Measurements from ENCODE around the gene ARHGEF16.

Gene ARHGEF16

GRCh38 chr1:3491291-3492246, 37.1 kb downstream of the ARHGEF16 start (continued):
- TF ChIP-seq KLF1 (tag by site-specific recombination; IDR thresholded peaks at IDR 0.05) (peak; percentile 48), KLF8 (tag by site-specific recombination; IDR thresholded peaks at IDR 0.05) (peak; percentile 68), SCRT1 (tag by site-specific recombination; IDR thresholded peaks at IDR 0.05; ENCODE audit: borderline replicate concordance) (0 out of 2 replicates have a peak, but pooled peaks have one; percentile 22), ATF2 (tag by site-specific recombination; IDR thresholded peaks at IDR 0.05; ENCODE audit: low read depth) (no peak), SP2 (tag by site-specific recombination; IDR thresholded peaks at IDR 0.05) (peak; percentile 38; the same call in 1 of the 2 replicates), EGR2 (tag by site-specific recombination; IDR thresholded peaks at IDR 0.05; ENCODE audit: low read depth) (no peak), KLF17 (tag by site-specific recombination; IDR thresholded peaks at IDR 0.05) (peak; percentile 42; the same call in 1 of the 2 replicates), KLF9 (tag by site-specific recombination; IDR thresholded peaks at IDR 0.05; ENCODE audit: low read depth) (peak; percentile 89), SP3 (tag by site-specific recombination; IDR thresholded peaks at IDR 0.05) (peak; percentile 62), KLF16 (tag by site-specific recombination; IDR thresholded peaks at IDR 0.05) (0 out of 2 replicates have a peak, but pooled peaks have one; percentile 40), SCRT2 (tag by site-specific recombination; IDR thresholded peaks at IDR 0.05) (peak; percentile 65), SALL2 (tag by site-specific recombination; IDR thresholded peaks at IDR 0.05; ENCODE audit: borderline replicate concordance) (no peak), ZSCAN18 (tag by site-specific recombination; IDR thresholded peaks at IDR 0.05) (no peak), ZNF18 (tag by site-specific recombination; IDR thresholded peaks at IDR 0.05) (no peak), TRIM28 (IDR thresholded peaks at IDR 0.05; ENCODE audit: borderline replicate concordance, low read length) (no peak), ZNF335 (tag by site-specific recombination; conservative IDR thresholded peaks at IDR 0.05) (peak; percentile 84)
- TF ChIP-seq, protein P1, sequence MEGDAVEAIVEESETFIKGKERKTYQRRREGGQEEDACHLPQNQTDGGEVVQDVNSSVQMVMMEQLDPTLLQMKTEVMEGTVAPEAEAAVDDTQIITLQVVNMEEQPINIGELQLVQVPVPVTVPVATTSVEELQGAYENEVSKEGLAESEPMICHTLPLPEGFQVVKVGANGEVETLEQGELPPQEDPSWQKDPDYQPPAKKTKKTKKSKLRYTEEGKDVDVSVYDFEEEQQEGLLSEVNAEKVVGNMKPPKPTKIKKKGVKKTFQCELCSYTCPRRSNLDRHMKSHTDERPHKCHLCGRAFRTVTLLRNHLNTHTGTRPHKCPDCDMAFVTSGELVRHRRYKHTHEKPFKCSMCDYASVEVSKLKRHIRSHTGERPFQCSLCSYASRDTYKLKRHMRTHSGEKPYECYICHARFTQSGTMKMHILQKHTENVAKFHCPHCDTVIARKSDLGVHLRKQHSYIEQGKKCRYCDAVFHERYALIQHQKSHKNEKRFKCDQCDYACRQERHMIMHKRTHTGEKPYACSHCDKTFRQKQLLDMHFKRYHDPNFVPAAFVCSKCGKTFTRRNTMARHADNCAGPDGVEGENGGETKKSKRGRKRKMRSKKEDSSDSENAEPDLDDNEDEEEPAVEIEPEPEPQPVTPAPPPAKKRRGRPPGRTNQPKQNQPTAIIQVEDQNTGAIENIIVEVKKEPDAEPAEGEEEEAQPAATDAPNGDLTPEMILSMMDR (tag by site-specific recombination; IDR thresholded peaks at IDR 0.05), result peak; percentile 89
- TF ChIP-seq, protein P2, sequence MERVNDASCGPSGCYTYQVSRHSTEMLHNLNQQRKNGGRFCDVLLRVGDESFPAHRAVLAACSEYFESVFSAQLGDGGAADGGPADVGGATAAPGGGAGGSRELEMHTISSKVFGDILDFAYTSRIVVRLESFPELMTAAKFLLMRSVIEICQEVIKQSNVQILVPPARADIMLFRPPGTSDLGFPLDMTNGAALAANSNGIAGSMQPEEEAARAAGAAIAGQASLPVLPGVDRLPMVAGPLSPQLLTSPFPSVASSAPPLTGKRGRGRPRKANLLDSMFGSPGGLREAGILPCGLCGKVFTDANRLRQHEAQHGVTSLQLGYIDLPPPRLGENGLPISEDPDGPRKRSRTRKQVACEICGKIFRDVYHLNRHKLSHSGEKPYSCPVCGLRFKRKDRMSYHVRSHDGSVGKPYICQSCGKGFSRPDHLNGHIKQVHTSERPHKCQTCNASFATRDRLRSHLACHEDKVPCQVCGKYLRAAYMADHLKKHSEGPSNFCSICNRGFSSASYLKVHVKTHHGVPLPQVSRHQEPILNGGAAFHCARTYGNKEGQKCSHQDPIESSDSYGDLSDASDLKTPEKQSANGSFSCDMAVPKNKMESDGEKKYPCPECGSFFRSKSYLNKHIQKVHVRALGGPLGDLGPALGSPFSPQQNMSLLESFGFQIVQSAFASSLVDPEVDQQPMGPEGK (tag by site-specific recombination; IDR thresholded peaks at IDR 0.05), result peak; percentile 57
- TF ChIP-seq, protein P3, sequence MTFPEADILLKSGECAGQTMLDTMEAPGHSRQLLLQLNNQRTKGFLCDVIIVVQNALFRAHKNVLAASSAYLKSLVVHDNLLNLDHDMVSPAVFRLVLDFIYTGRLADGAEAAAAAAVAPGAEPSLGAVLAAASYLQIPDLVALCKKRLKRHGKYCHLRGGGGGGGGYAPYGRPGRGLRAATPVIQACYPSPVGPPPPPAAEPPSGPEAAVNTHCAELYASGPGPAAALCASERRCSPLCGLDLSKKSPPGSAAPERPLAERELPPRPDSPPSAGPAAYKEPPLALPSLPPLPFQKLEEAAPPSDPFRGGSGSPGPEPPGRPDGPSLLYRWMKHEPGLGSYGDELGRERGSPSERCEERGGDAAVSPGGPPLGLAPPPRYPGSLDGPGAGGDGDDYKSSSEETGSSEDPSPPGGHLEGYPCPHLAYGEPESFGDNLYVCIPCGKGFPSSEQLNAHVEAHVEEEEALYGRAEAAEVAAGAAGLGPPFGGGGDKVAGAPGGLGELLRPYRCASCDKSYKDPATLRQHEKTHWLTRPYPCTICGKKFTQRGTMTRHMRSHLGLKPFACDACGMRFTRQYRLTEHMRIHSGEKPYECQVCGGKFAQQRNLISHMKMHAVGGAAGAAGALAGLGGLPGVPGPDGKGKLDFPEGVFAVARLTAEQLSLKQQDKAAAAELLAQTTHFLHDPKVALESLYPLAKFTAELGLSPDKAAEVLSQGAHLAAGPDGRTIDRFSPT (tag by site-specific recombination; IDR thresholded peaks at IDR 0.05), result peak; percentile 85
- TF ChIP-seq, protein P4, sequence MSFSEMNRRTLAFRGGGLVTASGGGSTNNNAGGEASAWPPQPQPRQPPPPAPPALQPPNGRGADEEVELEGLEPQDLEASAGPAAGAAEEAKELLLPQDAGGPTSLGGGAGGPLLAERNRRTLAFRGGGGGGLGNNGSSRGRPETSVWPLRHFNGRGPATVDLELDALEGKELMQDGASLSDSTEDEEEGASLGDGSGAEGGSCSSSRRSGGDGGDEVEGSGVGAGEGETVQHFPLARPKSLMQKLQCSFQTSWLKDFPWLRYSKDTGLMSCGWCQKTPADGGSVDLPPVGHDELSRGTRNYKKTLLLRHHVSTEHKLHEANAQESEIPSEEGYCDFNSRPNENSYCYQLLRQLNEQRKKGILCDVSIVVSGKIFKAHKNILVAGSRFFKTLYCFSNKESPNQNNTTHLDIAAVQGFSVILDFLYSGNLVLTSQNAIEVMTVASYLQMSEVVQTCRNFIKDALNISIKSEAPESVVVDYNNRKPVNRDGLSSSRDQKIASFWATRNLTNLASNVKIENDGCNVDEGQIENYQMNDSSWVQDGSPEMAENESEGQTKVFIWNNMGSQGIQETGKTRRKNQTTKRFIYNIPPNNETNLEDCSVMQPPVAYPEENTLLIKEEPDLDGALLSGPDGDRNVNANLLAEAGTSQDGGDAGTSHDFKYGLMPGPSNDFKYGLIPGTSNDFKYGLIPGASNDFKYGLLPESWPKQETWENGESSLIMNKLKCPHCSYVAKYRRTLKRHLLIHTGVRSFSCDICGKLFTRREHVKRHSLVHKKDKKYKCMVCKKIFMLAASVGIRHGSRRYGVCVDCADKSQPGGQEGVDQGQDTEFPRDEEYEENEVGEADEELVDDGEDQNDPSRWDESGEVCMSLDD (tag by site-specific recombination; IDR thresholded peaks at IDR 0.05), result 0 out of 2 replicates have a peak, but pooled peaks have one; percentile 46
